Activated T-cell treated with anti-CD3 and anti-CD28 coated beads for 4 hours (primary cell): Measurements from ENCODE around the gene PREX1.

Experiments
- DNase-seq: peaks from one replicate; pipeline ENCODE4 v3.0.0-alpha.2; 2020

PREX1 gene

GRCh38 chr20:48729538-48729937 lies 98.3 kb downstream of the PREX1 start:
- DNase-seq: no peak

- DNase-seq: no peak
Observed at GRCh38 chr20:48728042-48728825, 99.6 kb downstream of the PREX1 start.

GRCh38 chr20:48727226-48727625 lies 100.6 kb downstream of the PREX1 start:
- DNase-seq: no peak

GRCh38 chr20:48725555-48725991 lies 102.2 kb downstream of the PREX1 start:
- DNase-seq: no peak

- no peak for DNase-seq
Observed at GRCh38 chr20:48724891-48725554, 102.8 kb downstream of the PREX1 start.

- no peak for DNase-seq
Observed at GRCh38 chr20:48724382-48724781, 103.4 kb downstream of the PREX1 start.

GRCh38 chr20:48723308-48724264 lies 104.2 kb downstream of the PREX1 start:
- DNase-seq: no peak

- no peak for DNase-seq
Observed at GRCh38 chr20:48722737-48723191, 105.0 kb downstream of the PREX1 start.

GRCh38 chr20:48722002-48722731 lies 105.6 kb downstream of the PREX1 start:
- no peak for DNase-seq

- no peak for DNase-seq
Observed at GRCh38 chr20:48721324-48722001, 106.3 kb downstream of the PREX1 start.

- DNase-seq: no peak
Observed at GRCh38 chr20:48720256-48720985, 107.4 kb downstream of the PREX1 start.

- no peak for DNase-seq
Observed at GRCh38 chr20:48719598-48720255, 108.1 kb downstream of the PREX1 start.

- no peak for DNase-seq
Observed at GRCh38 chr20:48718786-48719578, 108.8 kb downstream of the PREX1 start.

GRCh38 chr20:48717680-48718223 lies 110.0 kb downstream of the PREX1 start:
- no peak for DNase-seq

- no peak for DNase-seq
Observed at GRCh38 chr20:48717095-48717672, 110.6 kb downstream of the PREX1 start.

- no peak for DNase-seq
Observed at GRCh38 chr20:48716541-48716940, 111.3 kb downstream of the PREX1 start.

- DNase-seq: peak; percentile 24
Observed at GRCh38 chr20:48716086-48716485, 111.7 kb downstream of the PREX1 start.

GRCh38 chr20:48714764-48715163 lies 113.0 kb downstream of the PREX1 start:
- no peak for DNase-seq
